Sigmoid colon (tissue), 7 donors: Measurements from ENCODE around the gene FRAT1. TPM values are rescaled to one million over a fixed set of nuclear protein-coding genes. Genes with fewer than 3 reads are reported as not detected.

ENCODE experiments used
- DNase-seq: peaks from one replicate; pipeline ENCODE4 v3.0.0-alpha.2; 2019
- H3K27ac ChIP-seq, 4 donors: fragments of 200-600 bp; sonication (generic); one replicate each; pipeline ENCODE4 v1.5.1; 2016 to 2019; ENCODE audit warnings: mild to moderate bottlenecking in 1 of 4
- H3K27me3 ChIP-seq, 3 donors: fragments of 200-600 bp; sonication (generic); one replicate each; pipeline ENCODE4 v1.5.1; 2019; ENCODE audit warnings: mild to moderate bottlenecking in 1 of 3
- H3K36me3 ChIP-seq, 4 donors: fragments of 200-600 bp; sonication (generic); one replicate each; pipeline ENCODE4 v1.5.1; 2016 to 2019
- H3K4me1 ChIP-seq, 4 donors: fragments of 200-600 bp; sonication (generic); one replicate each; pipeline ENCODE4 v1.5.1; 2017 to 2019
- H3K4me3 ChIP-seq, 4 donors: fragments of 200-600 bp; sonication (generic); one replicate each; pipeline ENCODE4 v1.5.1; 2017 to 2019; ENCODE audit warnings: mild to moderate bottlenecking in 2 of 4, moderate library complexity in 1 of 4
- H3K9me3 ChIP-seq, 4 donors: fragments of 200-600 bp in 3 of 4; sonication (generic) in 3 of 4; one replicate each; pipeline versions ENCODE4 v1.5.1 to v1.6.1; 2013 to 2019
- CTCF ChIP-seq, 4 experiments: fragments of 450-650 bp in 3 of 4; fragments of 200-600 bp in 1 of 4; IDR thresholded peaks; one replicate each; pipeline ENCODE4 v1.5.1; 2016 to 2019; ENCODE audit warnings: antibody characterized with exemption in 4 of 4, mild to moderate bottlenecking in 3 of 4, moderate library complexity in 2 of 4
- EP300 ChIP-seq, 4 donors: sonication (generic); formaldehyde crosslinking; IDR thresholded peaks; one replicate each; pipeline ENCODE4 v1.6.1; 2017; ENCODE audit warnings: antibody characterized with exemption in 4 of 4
- POLR2A ChIP-seq, 2 donors: fragments of 450-650 bp; IDR thresholded peaks; one replicate each; pipeline ENCODE4 v1.6.1; 2016; ENCODE audit warnings: antibody characterized with exemption in 2 of 2, mild to moderate bottlenecking in 2 of 2, moderate library complexity in 2 of 2
- POLR2AphosphoS5 ChIP-seq, 4 donors: sonication (generic); formaldehyde crosslinking; IDR thresholded peaks; one replicate each; pipeline ENCODE4 v1.6.1; 2017; ENCODE audit warnings: antibody characterized with exemption in 4 of 4
- WGBS, 2 donors: extraction: QIAGEN DNeasy Blood & Tissue Kit; methylation state at CpG; one replicate each; pipeline ENCODE4 v1.1.7; 2013; 5-methylcytosine and 5-hydroxymethylcytosine counted together
- intact Hi-C: fragments of 100-400 bp; cut with DNase I; formaldehyde crosslinking; loops from one replicate; pipeline ENCODE4 v1.15.1; 2023
- polyA plus RNA-seq, 3 donors: library from polyadenylated mRNA; stranded (reverse); fragments of 200-250 nt; gene quantifications; one replicate each; pipeline ENCODE4 v1.2.3, GENCODE V29; 2013
- total RNA-seq, 4 donors: library from RNA; depleted of rRNA; stranded (reverse); fragments of >200 nt; gene quantifications; one replicate each; pipeline ENCODE4 v1.1.0, GENCODE V29; 2016
- donor health status: healthy with polysubstance abuse.
- donor health status: Bipolar disorder and iron deficiency.
- donor health status: healthy.

The FRAT1 gene
- total and polyA plus RNA-seq, 7 donors = 2.8 to 7.1 (median 5.0) TPM

DNA sequence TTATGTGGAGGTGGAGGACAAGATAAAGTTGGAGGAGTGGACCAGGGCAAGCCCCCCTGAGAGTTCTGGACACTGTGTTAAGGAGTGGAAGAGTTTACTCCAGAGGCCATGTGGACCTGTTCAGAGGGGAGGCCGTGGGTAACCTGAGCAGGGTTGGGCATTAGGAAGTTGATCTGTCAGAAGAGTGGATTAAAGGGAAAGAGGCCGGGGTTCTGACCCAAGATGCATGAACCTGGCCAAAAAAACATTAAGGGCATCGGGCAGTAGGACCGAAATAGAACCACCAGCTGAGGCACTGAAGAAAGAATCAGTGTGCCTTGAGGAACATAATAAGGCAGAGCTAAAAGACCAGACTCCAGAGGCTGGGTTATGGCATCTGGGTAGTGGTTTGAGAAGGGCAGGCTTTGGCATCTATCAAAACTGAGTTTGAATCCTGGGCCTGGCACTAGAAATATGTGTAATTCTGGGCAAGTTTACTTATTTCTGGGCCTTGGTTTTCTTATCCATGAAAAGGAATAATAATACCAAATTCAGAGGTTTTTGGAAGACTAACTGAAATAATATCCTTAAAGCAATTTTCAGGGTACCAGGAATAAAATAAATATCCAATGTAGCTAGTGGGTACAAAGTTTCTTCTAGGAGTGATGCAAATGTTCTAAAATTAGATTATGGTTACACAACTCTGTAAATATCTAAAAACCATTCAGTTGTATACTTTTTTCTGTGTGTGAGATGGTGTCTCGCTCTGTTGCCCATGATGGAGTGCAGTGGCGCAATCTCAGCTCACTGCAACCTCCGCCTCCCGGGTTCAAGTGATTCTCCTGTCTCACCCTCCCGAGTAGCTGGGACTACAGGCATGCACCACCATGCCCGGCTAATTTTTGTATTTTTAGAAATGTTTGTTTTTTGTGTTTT is 10.9 kb upstream of the FRAT1 start:
- intact Hi-C loops = no loop called here
- H3K4me3 ChIP-seq = no peak overlapping the region
- no peaks in the 10 kb centered on the region for H3K36me3 ChIP-seq
- no peaks in the 10 kb centered on the region for H3K9me3 ChIP-seq
- no peak for TF ChIP-seq POLR2A (IDR thresholded peaks at IDR 0.05)
- no peak for TF ChIP-seq POLR2AphosphoS5 (IDR thresholded peaks at IDR 0.05)
- no peak for TF ChIP-seq EP300 (IDR thresholded peaks at IDR 0.05)
- TF ChIP-seq CTCF (IDR thresholded peaks at IDR 0.05) = no peak
- 83 to 85% methylated on average over 10 of the region's 10 CpGs for WGBS, 2 donors
- no peaks in the 10 kb centered on the region for H3K4me1 ChIP-seq
- no peak for DNase-seq
- H3K27me3 ChIP-seq = no peaks in the 10 kb centered on the region
- H3K27ac ChIP-seq = no peak overlapping the region

DNA sequence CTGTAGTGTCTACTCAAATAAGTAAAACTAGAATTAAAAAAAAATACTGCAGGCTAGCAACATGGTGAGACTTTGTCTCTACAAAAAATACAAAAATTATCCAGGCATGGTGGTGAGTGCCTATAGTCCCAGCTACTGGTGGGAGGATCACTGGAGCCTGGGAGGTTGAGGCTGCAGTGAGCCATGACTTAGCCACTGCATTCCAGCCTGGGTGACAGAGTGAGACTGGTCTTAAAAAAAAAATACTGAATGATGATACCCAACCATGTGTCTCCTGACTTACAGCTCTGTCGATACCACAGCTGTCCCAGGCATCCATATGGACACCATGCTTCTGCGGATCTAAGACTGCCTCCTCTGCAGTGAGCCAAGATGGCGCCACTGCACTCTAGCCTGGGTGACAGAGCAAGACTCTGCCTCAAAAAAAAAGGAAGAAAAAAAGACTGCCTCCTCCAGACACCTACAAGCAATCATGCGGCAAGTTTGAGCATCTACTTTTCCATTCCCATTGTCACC is 7.9 kb upstream of the FRAT1 start:
- H3K27ac ChIP-seq = no peak overlapping the region
- no peak overlapping the region for H3K4me3 ChIP-seq
- intact Hi-C loops = no loop called here
- WGBS, 2 donors = 94 to 96% methylated on average over 4 of the region's 4 CpGs
- no peaks in the 10 kb centered on the region for H3K36me3 ChIP-seq
- H3K4me1 ChIP-seq = no peaks in the 10 kb centered on the region
- no peaks in the 10 kb centered on the region for H3K9me3 ChIP-seq
- no peak for TF ChIP-seq CTCF (IDR thresholded peaks at IDR 0.05)
- no peak for TF ChIP-seq EP300 (IDR thresholded peaks at IDR 0.05)
- no peak for TF ChIP-seq POLR2AphosphoS5 (IDR thresholded peaks at IDR 0.05)
- TF ChIP-seq POLR2A (IDR thresholded peaks at IDR 0.05) = no peak
- no peaks in the 10 kb centered on the region for H3K27me3 ChIP-seq
- DNase-seq = no peak

DNA sequence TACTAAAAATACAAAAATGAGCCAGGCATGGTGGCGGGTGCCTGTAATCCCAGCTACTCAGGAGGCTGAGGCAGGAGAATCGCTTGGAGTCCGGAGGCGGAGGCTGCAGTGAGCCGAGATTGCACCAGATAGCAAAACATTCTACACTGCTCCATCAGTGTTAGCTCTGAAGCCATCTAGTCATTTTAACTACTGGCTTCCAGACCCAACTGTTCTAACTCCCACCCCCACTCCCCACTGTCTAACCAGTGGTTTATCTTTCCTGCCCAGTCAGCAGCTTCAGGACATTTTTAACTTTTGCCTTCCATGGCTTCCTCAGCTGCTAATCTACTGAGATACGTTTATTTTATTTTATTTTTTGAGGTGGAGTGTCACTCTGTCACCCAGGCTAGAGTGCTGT is 6.2 kb upstream of the FRAT1 start:
- Histone ChIP-seq H3K27me3 (no peaks in the 10 kb centered on the region), H3K9me3 (no peaks in the 10 kb centered on the region), H3K36me3 (no peaks in the 10 kb centered on the region), H3K4me3 (no peak overlapping the region), H3K27ac (no peak overlapping the region), H3K4me1 (peaks cover 0 to 2% (median 0%) of the 10 kb centered on the region in 4 donors)
- 85 to 90% methylated on average over 6 of the region's 6 CpGs for WGBS, 2 donors
- no peak for TF ChIP-seq POLR2A (IDR thresholded peaks at IDR 0.05)
- TF ChIP-seq CTCF (IDR thresholded peaks at IDR 0.05) = no peak
- TF ChIP-seq POLR2AphosphoS5 (IDR thresholded peaks at IDR 0.05) = no peak
- no peak for TF ChIP-seq EP300 (IDR thresholded peaks at IDR 0.05)
- intact Hi-C loops = no loop called here
- DNase-seq = no peak

- no peaks in the 10 kb centered on the region for H3K9me3 ChIP-seq
- peaks cover 0 to 10% (median 1%) of the 10 kb centered on the region in 4 donors for H3K4me1 ChIP-seq
- no peak overlapping the region for H3K4me3 ChIP-seq
- intact Hi-C loops = no loop called here
- no peak for DNase-seq
- TF ChIP-seq POLR2AphosphoS5 (IDR thresholded peaks at IDR 0.05) (no peak), POLR2A (IDR thresholded peaks at IDR 0.05) (no peak), EP300 (IDR thresholded peaks at IDR 0.05) (no peak), CTCF (IDR thresholded peaks at IDR 0.05) (no peak)
- H3K27ac ChIP-seq = no peak overlapping the region
- 63 to 74% methylated on average over 4 of the region's 4 CpGs for WGBS, 2 donors
- H3K36me3 ChIP-seq = no peaks in the 10 kb centered on the region
- no peaks in the 10 kb centered on the region for H3K27me3 ChIP-seq
These were observed 4.4 kb upstream of the FRAT1 start for GRCh38 chr10:97314671-97315070.
